Measurements from ENCODE around the gene FILIP1.
"Not testable (repeated sequence)": the region's sequence is repeated elsewhere in the genome, so short reads cannot be mapped to it uniquely, and the experiment has no call there.

The FILIP1 gene

DNA sequence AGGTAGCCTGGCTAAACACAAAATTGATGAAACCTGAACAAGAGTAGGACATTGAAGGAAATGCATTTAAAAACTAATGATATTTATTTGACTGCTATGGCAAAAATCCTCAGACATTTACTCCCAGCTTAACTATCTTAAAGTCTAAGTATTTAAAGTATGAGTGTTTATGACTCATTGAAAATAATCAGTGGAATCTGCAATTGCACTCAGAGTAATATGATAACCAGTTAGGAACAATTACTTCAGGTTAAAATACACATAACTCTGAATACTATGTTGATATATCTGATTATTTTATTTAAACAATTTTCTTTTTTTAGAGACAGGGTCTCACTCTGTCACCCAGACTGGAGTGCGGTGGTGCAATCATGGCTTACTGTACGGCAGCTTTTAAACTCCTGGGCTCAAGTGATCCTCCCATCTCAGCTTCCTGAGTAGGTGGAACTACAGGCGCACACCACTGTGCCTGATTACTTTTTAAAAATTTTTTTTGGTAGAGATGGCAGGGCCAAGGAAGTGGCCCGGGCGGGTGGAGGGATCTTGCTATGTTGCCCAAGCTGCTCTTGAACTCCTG, 43.9 kb downstream of the FILIP1 start:
- DNase-seq, result no peak

DNA sequence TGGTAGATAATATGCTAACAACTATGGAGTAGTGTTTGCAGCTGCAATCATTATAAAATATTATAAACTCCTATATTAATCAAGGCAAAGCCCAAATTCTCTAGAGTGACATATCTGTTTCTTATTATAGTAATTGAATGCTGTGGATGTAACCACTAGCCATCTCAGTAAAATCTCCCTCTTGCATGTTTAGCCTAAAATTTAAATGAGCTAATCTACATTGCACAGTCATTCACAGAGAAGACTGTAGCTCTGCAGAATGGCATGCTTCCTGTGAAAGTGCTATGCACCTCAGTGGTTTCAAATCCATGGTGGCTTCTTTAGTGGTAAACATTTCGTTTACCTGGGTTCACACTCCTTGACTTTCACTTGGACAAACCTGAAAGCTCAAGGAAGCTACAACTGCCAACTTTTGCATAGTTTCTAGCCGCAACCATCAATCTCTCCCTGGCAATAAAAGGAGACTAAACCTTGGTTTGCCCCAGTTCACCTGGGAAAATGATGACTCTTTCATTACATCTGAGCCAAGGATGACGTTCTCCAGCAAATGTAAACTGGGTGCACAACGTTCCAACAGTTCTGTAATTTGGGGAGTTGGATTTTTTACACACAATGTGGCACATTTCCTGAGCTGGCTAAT, 47.2 kb downstream of the FILIP1 start:
- no peak for DNase-seq

GRCh38 chr6:75445738-75446137, 47.9 kb downstream of the FILIP1 start:
- no peak for DNase-seq

DNA sequence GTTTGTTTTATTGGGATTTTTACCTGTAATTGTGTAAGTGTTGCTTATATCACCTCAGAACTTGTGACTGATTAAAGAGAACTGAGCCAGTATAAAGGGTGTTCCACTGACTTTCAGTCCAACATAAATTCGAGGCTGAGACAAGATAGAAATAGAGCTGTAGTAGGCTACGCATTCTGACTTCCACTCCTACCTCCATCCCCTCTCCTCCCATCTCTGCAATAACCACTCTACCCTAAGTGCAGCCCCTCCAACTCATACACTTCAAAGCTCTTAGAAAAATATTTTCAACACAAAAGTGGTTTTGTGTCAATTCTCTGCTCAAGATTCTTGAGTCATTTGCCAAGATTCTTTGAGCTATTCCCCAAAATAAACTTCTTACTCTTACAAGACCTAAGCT, 48.7 kb downstream of the FILIP1 start:
- no peak for DNase-seq

DNA sequence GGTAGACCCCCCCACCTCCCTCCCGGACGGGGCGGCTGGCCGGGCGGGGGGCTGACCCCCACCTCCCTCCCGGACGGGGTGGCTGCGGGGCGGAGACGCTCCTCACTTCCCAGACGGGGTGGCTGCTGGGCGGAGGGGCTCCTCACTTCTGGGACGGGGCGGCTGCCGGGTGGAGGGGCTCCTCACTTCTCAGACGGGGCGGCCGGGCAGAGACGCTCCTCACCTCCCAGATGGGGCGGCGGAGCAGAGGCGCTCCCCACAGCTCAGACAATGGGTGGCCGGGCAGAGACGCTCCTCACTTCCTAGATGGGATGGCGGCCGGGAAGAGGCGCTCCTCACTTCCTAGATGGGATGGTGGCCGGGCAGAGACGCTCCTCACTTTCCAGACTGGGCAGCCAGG, 51.7 kb downstream of the FILIP1 start:
- DNase-seq, result not testable (repeated sequence)

GRCh38 chr6:75441479-75441878, 52.1 kb downstream of the FILIP1 start:
- DNase-seq, result not testable (repeated sequence)

- DNase-seq, result no peak
Observed at GRCh38 chr6:75438442-75439116, 55.0 kb downstream of the FILIP1 start.

DNA sequence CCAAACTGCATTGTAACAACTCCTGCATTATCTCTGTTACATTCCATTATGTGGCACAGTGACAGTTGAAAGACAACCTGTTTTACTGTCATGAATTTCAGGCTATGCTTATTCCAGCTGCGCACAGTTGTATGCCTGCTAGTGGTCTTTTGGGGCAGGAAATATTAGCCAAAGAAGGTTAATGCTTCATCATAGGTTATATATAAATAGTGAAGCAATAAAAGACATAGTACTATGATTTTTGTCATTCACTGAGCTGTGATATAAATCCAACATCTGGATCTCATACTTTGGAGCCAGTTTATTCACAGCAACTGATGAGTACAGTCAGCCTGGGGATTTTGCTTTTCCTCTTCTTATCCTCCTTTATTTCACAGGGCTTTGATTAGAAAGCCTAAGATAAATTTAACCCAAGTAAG, 55.6 kb downstream of the FILIP1 start:
- DNase-seq, result no peak

- DNase-seq, result no peak
Observed at GRCh38 chr6:75437421-75437891, 56.1 kb downstream of the FILIP1 start.

DNA sequence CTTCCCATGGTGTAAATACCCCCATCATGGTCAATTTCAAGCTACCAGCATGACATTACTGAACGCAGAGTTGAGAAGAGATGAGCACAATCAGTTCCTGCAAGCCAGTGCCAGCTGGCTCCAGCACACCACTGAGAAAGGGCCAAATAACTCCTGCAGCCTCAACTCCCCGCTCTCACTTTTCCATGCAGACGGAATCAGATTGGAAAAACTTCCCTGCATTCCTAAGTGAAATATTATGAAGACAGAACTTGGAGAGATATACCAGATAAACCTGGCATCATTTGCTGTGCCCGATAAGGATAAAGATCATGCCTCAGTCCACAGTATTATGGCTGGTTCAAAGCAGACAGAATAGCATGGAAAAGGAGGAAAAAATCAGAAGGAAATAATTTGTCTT, 56.7 kb downstream of the FILIP1 start:
- DNase-seq, result no peak

GRCh38 chr6:75432809-75433208, 60.8 kb downstream of the FILIP1 start:
- not testable (repeated sequence) for DNase-seq

GRCh38 chr6:75431379-75431778, 62.2 kb downstream of the FILIP1 start:
- DNase-seq, result no peak

- DNase-seq, result no peak
Observed at GRCh38 chr6:75430631-75431325, 62.8 kb downstream of the FILIP1 start.

GRCh38 chr6:75429061-75429703, 64.4 kb downstream of the FILIP1 start:
- no peak for DNase-seq

GRCh38 chr6:75428204-75428603, 65.4 kb downstream of the FILIP1 start:
- DNase-seq, result no peak

- DNase-seq, result no peak
Observed at GRCh38 chr6:75427329-75427728, 66.3 kb downstream of the FILIP1 start.

DNA sequence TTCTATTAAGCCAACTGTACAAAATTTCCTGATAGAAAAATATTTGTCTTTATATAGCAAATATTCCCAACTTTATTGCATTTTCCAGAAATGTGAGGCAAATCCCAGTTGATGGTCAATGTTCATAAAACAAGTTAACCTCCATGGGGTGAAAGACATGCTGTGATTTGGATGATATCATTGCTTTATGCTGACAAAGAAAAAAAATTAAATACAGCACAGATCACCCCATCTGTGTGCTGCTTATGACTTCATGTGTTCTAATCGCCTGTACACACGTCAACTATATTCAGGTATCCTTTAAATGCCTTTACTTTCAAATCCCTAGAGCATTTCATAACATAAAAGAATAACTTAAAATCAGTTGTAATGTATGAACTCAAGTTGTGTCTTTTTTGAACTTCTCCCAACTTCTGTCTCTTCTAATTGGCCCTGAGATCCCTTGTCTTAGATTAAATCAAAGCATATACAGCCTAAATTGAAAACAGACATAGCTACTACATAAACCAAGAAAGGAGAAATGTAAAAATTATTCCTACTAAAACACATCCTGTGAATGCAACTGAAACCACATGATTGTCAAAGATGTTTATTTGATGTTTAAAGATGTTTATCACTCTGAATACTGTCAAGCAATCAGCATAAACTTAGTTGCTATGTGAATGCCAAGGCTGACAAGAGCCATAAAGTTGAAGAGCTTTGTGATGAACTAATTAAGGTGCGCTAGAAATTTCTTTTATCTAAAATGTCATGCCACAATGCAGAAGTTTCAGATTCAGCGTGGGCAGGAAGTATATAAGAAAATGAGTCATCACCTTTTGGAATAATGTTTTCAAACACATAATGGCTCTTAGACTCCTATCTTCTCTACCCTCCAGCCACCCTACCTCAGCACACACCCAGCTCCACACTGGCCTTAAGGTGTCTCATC, 68.7 kb downstream of the FILIP1 start:
- DNase-seq, result no peak

DNA sequence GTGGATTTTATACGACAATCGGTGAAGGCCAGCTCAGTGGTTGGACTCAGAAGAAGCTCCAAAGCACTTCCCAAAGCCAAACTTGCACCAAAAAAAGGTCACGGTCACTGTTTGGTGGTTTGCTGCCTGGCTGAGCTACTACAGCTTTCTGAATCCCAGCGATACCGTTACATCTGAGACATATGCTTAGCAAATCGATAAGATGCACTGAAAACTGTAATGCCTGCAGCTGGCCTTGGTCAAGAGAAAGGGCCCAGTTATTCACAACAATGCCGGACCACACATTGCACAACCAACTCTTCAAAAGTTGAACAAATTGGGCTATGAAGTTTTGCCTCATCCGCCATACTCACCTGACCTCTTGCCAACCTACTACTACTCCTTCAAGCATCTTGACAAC, 70.2 kb downstream of the FILIP1 start:
- no peak for DNase-seq

DNA sequence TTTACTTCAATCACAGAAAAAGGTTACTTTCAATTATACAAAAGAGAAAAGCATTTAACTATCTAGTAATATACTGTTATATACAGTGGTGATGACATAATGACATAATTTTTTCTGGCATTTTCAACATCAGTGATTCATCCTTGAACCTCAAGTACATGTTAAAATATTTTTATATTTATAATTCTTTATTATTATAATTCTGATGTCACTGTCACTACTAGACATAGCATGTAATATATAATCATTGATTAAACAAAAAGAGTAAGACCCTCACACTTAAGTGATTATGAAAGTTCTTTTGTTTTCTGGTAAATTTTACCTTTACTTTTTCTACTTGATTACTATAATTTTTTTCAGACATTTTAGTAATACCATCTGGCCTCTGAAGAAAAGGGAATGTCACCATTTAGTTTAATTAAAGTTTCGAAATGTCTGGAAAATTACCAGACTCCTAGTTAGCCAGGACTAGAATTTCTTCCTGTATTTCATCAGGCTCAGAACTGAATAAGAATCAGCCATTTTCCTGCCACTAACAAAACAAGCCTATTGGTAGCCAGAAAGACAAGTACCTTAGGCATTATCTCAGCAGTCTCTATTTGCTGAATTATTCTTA, 71.5 kb downstream of the FILIP1 start:
- no peak for DNase-seq

- DNase-seq, result no peak
Observed at GRCh38 chr6:75421316-75422023, 72.1 kb downstream of the FILIP1 start.

DNA sequence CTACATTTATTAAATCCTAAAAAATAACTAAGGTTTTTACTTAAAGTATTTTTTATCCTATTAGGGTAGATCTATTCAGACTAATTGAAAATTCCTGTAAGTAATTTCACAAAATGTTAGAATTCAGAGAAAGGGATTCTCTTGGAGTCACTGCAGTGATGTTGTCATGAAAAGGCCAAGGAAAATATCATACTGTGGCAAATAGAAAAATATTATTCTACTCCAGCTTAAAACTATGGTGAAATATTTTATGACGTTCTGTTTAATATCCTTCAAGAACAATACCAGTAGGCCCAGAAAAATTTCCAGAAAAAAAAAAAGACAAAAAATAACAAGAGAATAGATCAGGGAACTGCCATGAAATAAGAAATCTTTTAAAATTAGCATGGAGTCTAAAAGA, 73.6 kb downstream of the FILIP1 start:
- DNase-seq, result no peak

Data from DMS79 (cell line).